Measurements from ENCODE around the gene ACTL7B. TPM values are rescaled to one million over a fixed set of nuclear protein-coding genes. Genes with fewer than 3 reads are reported as not detected.

Gene ACTL7B
- total and polyA plus RNA-seq, 2 of the 4 experiments (the other 2 are of a cell fraction), result not detected

GRCh38 chr9:108857572-108857971 lies 1.8 kb upstream of the ACTL7B start:
- intact Hi-C loops (cut with micrococcal nuclease), result no loop called here
- no peaks in the 10 kb centered on the region for H3K79me1 ChIP-seq (ENCODE audit: low read depth in 1 of 2, low read length in 2 of 2)
- H3K9ac ChIP-seq (ENCODE audit: low read depth, low read length), result no peak overlapping the region
- H3K27me3 ChIP-seq (ENCODE audit: control insufficient read depth, insufficient read depth, low read length), result peaks cover 2% of the 10 kb centered on the region
- no peaks in the 10 kb centered on the region for H4K20me1 ChIP-seq (ENCODE audit: insufficient read depth, low read length)
- no peak overlapping the region for H3K4me2 ChIP-seq (ENCODE audit: low read depth, low read length)
- in situ Hi-C loops (cut with MboI; ENCODE audit: low sequenced_read_pairs), result no loop called here
- H3K9me1 ChIP-seq (ENCODE audit: insufficient read depth, low read length), result no peaks in the 10 kb centered on the region
- no peak overlapping the region for H4K91ac ChIP-seq (ENCODE audit: insufficient read depth, low read depth, low read length)
- ATAC-seq (ENCODE audit: low read depth) (no peak), DNase-seq (no peak)
- no peak overlapping the region for H3K18ac ChIP-seq (ENCODE audit: low read depth, low read length)
- no peak overlapping the region for H2AK9ac ChIP-seq (replicated peaks; ENCODE audit: low read depth, low read length, poor library complexity)
- no peak overlapping the region for H4K8ac ChIP-seq (ENCODE audit: low read depth in 2 of 2, low read length in 2 of 2)
- H3K9me3 ChIP-seq (ENCODE audit: control insufficient read depth, insufficient read depth, low read length), result no peaks in the 10 kb centered on the region
- no peak overlapping the region for H3K27ac ChIP-seq (ENCODE audit: insufficient read depth, low read length)
- no peak overlapping the region for H3K23ac ChIP-seq (ENCODE audit: low read depth, low read length)
- H2BK15ac ChIP-seq (ENCODE audit: low read depth, low read length), result no peak overlapping the region
- H2BK20ac ChIP-seq (ENCODE audit: low read depth, low read length), result no peak overlapping the region
- TF ChIP-seq ELK1 (IDR thresholded peaks at IDR 0.05; ENCODE audit: borderline replicate concordance, low read depth, low read length) (no peak), NFE2L2 (IDR thresholded peaks at IDR 0.05; ENCODE audit: low read depth, low read length) (no peak)
- H3K56ac ChIP-seq (ENCODE audit: extremely low read depth, insufficient read depth, low read length), result no peak overlapping the region
- no peaks in the 10 kb centered on the region for H3K36me3 ChIP-seq (ENCODE audit: control insufficient read depth, insufficient read depth, low read length)
- ChIA-PET POLR2A (ENCODE audit: unreplicated experiment) (no interaction called here), CTCF (no interaction called here)
- no peak overlapping the region for H2AFZ ChIP-seq (replicated peaks; ENCODE audit: low read length, poor library complexity)
- no peak overlapping the region for H3K4me3 ChIP-seq (ENCODE audit: insufficient read depth, low read depth, low read length)
- H4K5ac ChIP-seq (ENCODE audit: low read depth, low read length), result no peak overlapping the region
- no TSS peak for BruUV-seq (replicated peaks)
- H3K4me1 ChIP-seq (ENCODE audit: control insufficient read depth, insufficient read depth, low read length), result no peaks in the 10 kb centered on the region
- H2BK5ac ChIP-seq (ENCODE audit: low read depth, low read length, poor library complexity, severe bottlenecking), result no peak overlapping the region
- H2AK5ac ChIP-seq (ENCODE audit: low read depth, low read length), result no peak overlapping the region
- H2BK120ac ChIP-seq (ENCODE audit: low read depth, low read length), result no peak overlapping the region
- H3K14ac ChIP-seq (replicated peaks; ENCODE audit: low read depth, low read length), result no peak overlapping the region
- dilution Hi-C loops (cut with HindIII; ENCODE audit: low sequenced_read_pairs, unreplicated experiment), result no loop called here
- 88% methylated on average over 1 of the region's 6 CpGs; no CpG with 5 or more reads in 1 of the 2 experiments for WGBS, 2 experiments (ENCODE audit: extremely low coverage in 2 of 2, insufficient read length in 1 of 2)
- H3K4ac ChIP-seq (ENCODE audit: low read depth, low read length), result no peak overlapping the region

All from IMR-90 (cell line).